H1 (cell line): ENCODE data around the gene MTMR2. TPM values are rescaled to one million over a fixed set of nuclear protein-coding genes. Genes with fewer than 3 reads are reported as not detected.

Source experiments
- BACH1 ChIP-seq: IDR thresholded peaks from 2 replicates; pipeline ENCODE4 v1.6.1; 2012; ENCODE audit warnings: low read length, improper control_type of control experiment
- polyA plus RNA-seq, 7 experiments: library from polyadenylated mRNA; depleted of rRNA in 3 of 7; stranded (reverse) in 5 of 7; unstranded in 2 of 7; fragments of >200 nt in 5 of 7; fragments of 200-250 nt in 2 of 7; gene quantifications; 1 replicate in 5 of 7; 2 replicates in 1 of 7; 4 replicates in 1 of 7; pipeline versions ENCODE4 v1.2.1 to v1.2.3, GENCODE V29; 2011 to 2013; ENCODE audit warnings: missing spikeins in 2 of 7, mixed read lengths in 2 of 7
- total RNA-seq: library from RNA; stranded (reverse); fragmentation: NEBNext Ultra II Directional; extraction: Animal tissue kit (Norgen Biotek cat#: 25700); gene quantifications from 2 replicates; pipeline ENCODE4 v1.2.1, GENCODE V29; 2021

The MTMR2 gene
- total and polyA plus RNA-seq, 2 of the 8 experiments (the other 6 are each of a cell fraction or from before 2014, with no cell fraction given): 16.7 to 52.9 TPM

GRCh38 chr11:95886462-95886861, 37.4 kb downstream of the MTMR2 start (continued):
- TF ChIP-seq BACH1: no peak
